ENCODE results near the gene SRSF4. TPM values are rescaled to one million over a fixed set of nuclear protein-coding genes. Genes with fewer than 3 reads are reported as not detected.

Gene SRSF4
- total and polyA plus RNA-seq, 2 experiments from 2014 or later = 53.2 to 71.4 TPM

GRCh38 chr1:29099286-29099685 lies 82.4 kb downstream of the SRSF4 start:
- Histone ChIP-seq H3K36me3 (replicated peaks; ENCODE audit: insufficient read depth, low read depth) (no peaks in the 10 kb centered on the region), H3K9me3 (ENCODE audit: low read depth) (no peaks in the 10 kb centered on the region), H3K9me2 (replicated peaks; ENCODE audit: insufficient read depth) (no peaks in the 10 kb centered on the region), H3K4me1 (ENCODE audit: insufficient read depth) (no peaks in the 10 kb centered on the region), H3K79me2 (no peaks in the 10 kb centered on the region), H3K4me3 (no peak overlapping the region), H3K4me2 (no peak overlapping the region), H3K27me3 (no peaks in the 10 kb centered on the region), H4K20me1 (ENCODE audit: insufficient read depth, poor library complexity, severe bottlenecking) (no peaks in the 10 kb centered on the region), H3K27ac (no peak overlapping the region), H2AFZ (no peak overlapping the region)
- TF ChIP-seq EZH2 (IDR thresholded peaks at IDR 0.05; ENCODE audit: borderline replicate concordance) = no peak
- no peak for TF ChIP-seq CTCF (IDR thresholded peaks at IDR 0.05; ENCODE audit: poor library complexity)
- no peak for TF ChIP-seq EZH2phosphoT487 (IDR thresholded peaks at IDR 0.05; ENCODE audit: low read depth, severe bottlenecking, unreplicated experiment)
- no peak for DNase-seq (ENCODE audit: low spot score)
- WGBS (ENCODE audit: low lambda C conversion rate, missing lambda C conversion rate) = 95% methylated on average over 4 of the region's 4 CpGs

Small RNA genes lying within 50 kb of the gene (small RNA-seq; reads per million reads assigned to genes)
- not detected for gene RF02271

Other genes with a start within 250 kb of the SRSF4 start
- gene TMEM200B, start 58.0 kb downstream of the SRSF4 start, total RNA-seq = 8.2 and 10.7 TPM in 2 replicates
- 8.3 and 11.0 TPM in 2 replicates for gene TMEM200B, start 58.0 kb downstream of the SRSF4 start, polyA plus RNA-seq
- gene MECR, start 49.0 kb upstream of the SRSF4 start, total RNA-seq = 10.8 and 14.2 TPM in 2 replicates
- 32.6 and 35.2 TPM in 2 replicates for gene MECR, start 49.0 kb upstream of the SRSF4 start, polyA plus RNA-seq
- gene PTPRU, start 54.6 kb upstream of the SRSF4 start, total RNA-seq = 29.6 and 34.3 TPM in 2 replicates
- gene PTPRU, start 54.6 kb upstream of the SRSF4 start, polyA plus RNA-seq = 29.9 and 38.7 TPM in 2 replicates

Measured in hepatocyte (in vitro differentiated cells).